GM18858 (cell line): ENCODE measurements around the gene KRTAP5-4.
"Not testable (repeated sequence)": the region's sequence is repeated elsewhere in the genome, so short reads cannot be mapped to it uniquely, and the experiment has no call there.

Experiments used
- ATAC-seq: cut with Tn5 transposase; IDR thresholded peaks from one replicate; pipeline ENCODE4 v1.9.1; 2021; ENCODE audit not compliant: unreplicated experiment

The KRTAP5-4 gene

GRCh38 chr11:1604181-1604580 lies 17.8 kb downstream of the KRTAP5-4 start:
- ATAC-seq = no peak

GRCh38 chr11:1603629-1604028 lies 18.3 kb downstream of the KRTAP5-4 start:
- no peak for ATAC-seq

- ATAC-seq = not testable (repeated sequence)
These were observed 20.3 kb downstream of the KRTAP5-4 start for GRCh38 chr11:1601663-1602062.

- no peak for ATAC-seq
These were observed 21.3 kb downstream of the KRTAP5-4 start for GRCh38 chr11:1600626-1601025.

- ATAC-seq = no peak
These were observed 23.1 kb downstream of the KRTAP5-4 start for GRCh38 chr11:1598816-1599215.

GRCh38 chr11:1598406-1598805 lies 23.5 kb downstream of the KRTAP5-4 start:
- ATAC-seq = not testable (repeated sequence)

- no peak for ATAC-seq
These were observed 24.0 kb downstream of the KRTAP5-4 start, which contains the start of gene KRTAP5-2 for GRCh38 chr11:1597994-1598380. Gene KRTAP5-2 (minus strand): TSS chr11:1598294. CDS start chr11:1598250, 44 bp downstream.

- no peak for ATAC-seq
These were observed 24.5 kb downstream of the KRTAP5-4 start for GRCh38 chr11:1597331-1597993.

- not testable (repeated sequence) for ATAC-seq
These were observed 25.3 kb downstream of the KRTAP5-4 start for GRCh38 chr11:1596576-1597121.

- not testable (repeated sequence) for ATAC-seq
These were observed 25.9 kb downstream of the KRTAP5-4 start for GRCh38 chr11:1595994-1596575.

GRCh38 chr11:1592628-1593027 lies 29.3 kb downstream of the KRTAP5-4 start:
- ATAC-seq = no peak

- ATAC-seq = no peak
These were observed 31.9 kb downstream of the KRTAP5-4 start for GRCh38 chr11:1589996-1590395.

- ATAC-seq = not testable (repeated sequence)
These were observed 32.6 kb downstream of the KRTAP5-4 start for GRCh38 chr11:1589191-1589963.

- ATAC-seq = no peak
These were observed 35.2 kb downstream of the KRTAP5-4 start for GRCh38 chr11:1586699-1587098.

GRCh38 chr11:1584661-1585370 lies 37.1 kb downstream of the KRTAP5-4 start, which contains the start of gene KRTAP5-1:
Gene KRTAP5-1 (minus strand): TSS chr11:1585283. CDS start chr11:1585249, 34 bp downstream.
- ATAC-seq = not testable (repeated sequence)

- ATAC-seq = not testable (repeated sequence)
These were observed 39.0 kb downstream of the KRTAP5-4 start for GRCh38 chr11:1582909-1583308.

GRCh38 chr11:1581976-1582375 lies 40.0 kb downstream of the KRTAP5-4 start:
- no peak for ATAC-seq

- ATAC-seq = no peak
These were observed 45.1 kb downstream of the KRTAP5-4 start for GRCh38 chr11:1576825-1577224.

- ATAC-seq = not testable (repeated sequence)
These were observed 46.2 kb downstream of the KRTAP5-4 start for GRCh38 chr11:1575756-1576155.

GRCh38 chr11:1574933-1575242 lies 47.0 kb downstream of the KRTAP5-4 start:
- ATAC-seq = no peak
